Left lung (tissue), 10 donors: ENCODE measurements around the gene ADGRB2. TPM values are rescaled to one million over a fixed set of nuclear protein-coding genes. Genes with fewer than 3 reads are reported as not detected.

ENCODE experiments used
- ATAC-seq: fragments of 200-7000 bp; cut with Tn5 transposase; one replicate; pipeline ENCODE4 v1.9.1; 2020; ENCODE audit warnings: moderate library complexity
- DNase-seq, 4 donors: peaks; one replicate each; pipeline ENCODE4 v3.0.0-alpha.2; 2013 to 2020
- H3K27ac ChIP-seq, 2 donors: fragments of 200-600 bp; sonication (generic) in 1 of 2; one replicate each; pipeline versions ENCODE4 v1.5.0 to v1.8.0; 2020 to 2021
- H3K27me3 ChIP-seq, 2 donors: fragments of 200-600 bp; sonication (generic) in 1 of 2; one replicate each; pipeline versions ENCODE4 v1.5.0 to v1.8.0; 2020 to 2021
- H3K36me3 ChIP-seq, 2 donors: fragments of 200-600 bp; sonication (generic) in 1 of 2; one replicate each; pipeline versions ENCODE4 v1.5.0 to v1.8.0; 2020 to 2021
- H3K4me1 ChIP-seq, 2 donors: fragments of 200-600 bp; one replicate each; pipeline ENCODE4 v1.8.0; 2021
- H3K4me3 ChIP-seq, 2 donors: fragments of 200-600 bp; sonication (generic) in 1 of 2; one replicate each; pipeline versions ENCODE4 v1.5.0 to v1.8.0; 2020 to 2021; ENCODE audit warnings: mild to moderate bottlenecking in 1 of 2
- H3K9me3 ChIP-seq, 2 donors: fragments of 200-600 bp; sonication (generic) in 1 of 2; one replicate each; pipeline versions ENCODE4 v1.5.0 to v1.8.0; 2020 to 2021
- CTCF ChIP-seq, 2 donors: fragments of 200-600 bp; sonication (generic) in 1 of 2; IDR thresholded peaks; one replicate each; pipeline versions ENCODE4 v1.5.0 to v1.8.0; 2021; ENCODE audit warnings: antibody characterized with exemption in 2 of 2
- intact Hi-C, 2 donors: fragments of 100-400 bp; cut with DNase I; formaldehyde crosslinking; loops; one replicate each; pipeline versions ENCODE4 v1.11.2 to v1.14.2; 2022
- polyA plus RNA-seq, 6 donors: library from polyadenylated mRNA; unstranded; fragments of 120-200 nt; gene quantifications; one replicate each; pipeline ENCODE4 v1.2.1, GENCODE V29; 2013; ENCODE audit not compliant: insufficient read length in 6 of 6
- total RNA-seq, 2 donors: library from RNA; stranded (reverse); fragmentation: NEBNext Ultra II Directional; extraction: Animal tissue kit (Norgen Biotek cat#: 25700); gene quantifications; one replicate each; pipeline ENCODE4 v1.2.1, GENCODE V29; 2021
- donor health status: DM: no; HTN: yes; CAD: no.
- donor health status: DM: no; HTN: no; CAD: no.

ADGRB2 gene
- total and polyA plus RNA-seq, 8 donors: 1.8 to 27.1 (median 16.7) TPM

- Histone ChIP-seq H3K27ac (no peak overlapping the region), H3K9me3 (no peaks in the 10 kb centered on the region), H3K27me3 (peaks cover 0 to 12% of the 10 kb centered on the region in 2 donors), H3K4me1 (no peaks in the 10 kb centered on the region), H3K4me3 (no peak overlapping the region), H3K36me3 (no peaks in the 10 kb centered on the region)
- ATAC-seq (no peak), DNase-seq (peak in 1 of 4 donors; percentile 44)
- no peak for TF ChIP-seq CTCF (IDR thresholded peaks at IDR 0.05)
- intact Hi-C loops: no loop called here
Observed at GRCh38 chr1:31727195-31727594, 36.9 kb downstream of the ADGRB2 start.

GRCh38 chr1:31726715-31727114 lies 37.4 kb downstream of the ADGRB2 start:
- Histone ChIP-seq H3K27ac (no peak overlapping the region), H3K4me3 (no peak overlapping the region), H3K27me3 (peaks cover 0 to 14% of the 10 kb centered on the region in 2 donors), H3K36me3 (no peaks in the 10 kb centered on the region), H3K4me1 (no peaks in the 10 kb centered on the region), H3K9me3 (no peaks in the 10 kb centered on the region)
- no peak for ATAC-seq
- intact Hi-C loops: no loop called here
- no peak for TF ChIP-seq CTCF (IDR thresholded peaks at IDR 0.05)
- DNase-seq: no peak

GRCh38 chr1:31725777-31726535 lies 38.2 kb downstream of the ADGRB2 start:
- TF ChIP-seq CTCF (IDR thresholded peaks at IDR 0.05): no peak
- no peaks in the 10 kb centered on the region for H3K36me3 ChIP-seq
- intact Hi-C loops: no loop called here
- DNase-seq: peak in 1 of 4 donors; percentile 71
- no peaks in the 10 kb centered on the region for H3K9me3 ChIP-seq
- no peak overlapping the region for H3K27ac ChIP-seq
- no peak overlapping the region for H3K4me3 ChIP-seq
- H3K4me1 ChIP-seq: no peaks in the 10 kb centered on the region
- no peak for ATAC-seq
- peaks cover 0 to 21% of the 10 kb centered on the region in 2 donors for H3K27me3 ChIP-seq

GRCh38 chr1:31725134-31725533 lies 39.0 kb downstream of the ADGRB2 start:
- no peak for TF ChIP-seq CTCF (IDR thresholded peaks at IDR 0.05)
- DNase-seq (peak in 1 of 4 donors; percentile 73), ATAC-seq (no peak)
- intact Hi-C loops: no loop called here
- no peak overlapping the region for H3K4me3 ChIP-seq
- H3K27me3 ChIP-seq: peaks cover 0 to 30% of the 10 kb centered on the region in 2 donors
- no peaks in the 10 kb centered on the region for H3K4me1 ChIP-seq
- H3K27ac ChIP-seq: no peak overlapping the region
- H3K36me3 ChIP-seq: no peaks in the 10 kb centered on the region
- H3K9me3 ChIP-seq: no peaks in the 10 kb centered on the region

- no peaks in the 10 kb centered on the region for H3K36me3 ChIP-seq
- no peak for TF ChIP-seq CTCF (IDR thresholded peaks at IDR 0.05)
- ATAC-seq (peak; percentile 73), DNase-seq (peak; percentile 51 to 83 (median 74))
- no peak overlapping the region for H3K4me3 ChIP-seq
- intact Hi-C loops: no loop called here
- H3K4me1 ChIP-seq: no peaks in the 10 kb centered on the region
- H3K27me3 ChIP-seq: peaks cover 0 to 38% of the 10 kb centered on the region in 2 donors
- no peak overlapping the region for H3K27ac ChIP-seq
- H3K9me3 ChIP-seq: no peaks in the 10 kb centered on the region
Observed at GRCh38 chr1:31723828-31724359, 40.2 kb downstream of the ADGRB2 start.
